Measurements from ENCODE around the gene GPR78. TPM values are rescaled to one million over a fixed set of nuclear protein-coding genes. Genes with fewer than 3 reads are reported as not detected.
"Not testable (repeated sequence)": the region's sequence is repeated elsewhere in the genome, so short reads cannot be mapped to it uniquely, and the experiment has no call there.

GPR78 gene
- total RNA-seq, 2 experiments from 2014 or later: 0.08 to 0.13 TPM

DNA sequence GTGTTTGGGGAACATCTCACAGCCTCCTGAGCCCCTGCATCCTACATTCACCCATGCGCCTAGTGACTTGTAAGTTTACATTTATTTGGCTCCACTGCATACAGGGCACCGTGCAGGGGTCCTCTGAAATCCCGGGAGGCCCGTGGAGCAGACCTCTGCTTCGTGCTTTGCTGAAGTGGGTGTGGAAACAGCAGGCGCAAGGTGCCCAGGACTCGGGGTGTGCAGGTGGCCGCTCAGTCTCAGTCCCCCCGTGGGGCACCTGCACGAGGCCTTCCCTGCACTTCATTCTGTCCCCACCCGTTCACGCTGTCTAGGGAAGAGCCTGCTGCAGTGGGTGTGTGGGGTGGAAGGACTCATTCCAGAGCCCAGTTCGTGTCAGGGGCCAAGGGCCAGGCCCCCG is 40.9 kb downstream of the GPR78 start:
- POLR2A ChIA-PET; H3K27me3 Mint-ChIP-seq; H3K4me1 Mint-ChIP-seq; DNase-seq; CTCF ChIA-PET; H3K9me3 Mint-ChIP-seq; H3K27ac Mint-ChIP-seq; H3K36me3 Mint-ChIP-seq (ENCODE audit: low read depth); H3K4me3 Mint-ChIP-seq: not testable (repeated sequence)

GRCh38 chr4:8624601-8625272 is 44.5 kb downstream of the GPR78 start:
- H3K4me1 Mint-ChIP-seq; DNase-seq; H3K27me3 Mint-ChIP-seq; H3K4me3 Mint-ChIP-seq; H3K27ac Mint-ChIP-seq; CTCF ChIA-PET; POLR2A ChIA-PET; H3K9me3 Mint-ChIP-seq; H3K36me3 Mint-ChIP-seq (ENCODE audit: low read depth): not testable (repeated sequence)

DNA sequence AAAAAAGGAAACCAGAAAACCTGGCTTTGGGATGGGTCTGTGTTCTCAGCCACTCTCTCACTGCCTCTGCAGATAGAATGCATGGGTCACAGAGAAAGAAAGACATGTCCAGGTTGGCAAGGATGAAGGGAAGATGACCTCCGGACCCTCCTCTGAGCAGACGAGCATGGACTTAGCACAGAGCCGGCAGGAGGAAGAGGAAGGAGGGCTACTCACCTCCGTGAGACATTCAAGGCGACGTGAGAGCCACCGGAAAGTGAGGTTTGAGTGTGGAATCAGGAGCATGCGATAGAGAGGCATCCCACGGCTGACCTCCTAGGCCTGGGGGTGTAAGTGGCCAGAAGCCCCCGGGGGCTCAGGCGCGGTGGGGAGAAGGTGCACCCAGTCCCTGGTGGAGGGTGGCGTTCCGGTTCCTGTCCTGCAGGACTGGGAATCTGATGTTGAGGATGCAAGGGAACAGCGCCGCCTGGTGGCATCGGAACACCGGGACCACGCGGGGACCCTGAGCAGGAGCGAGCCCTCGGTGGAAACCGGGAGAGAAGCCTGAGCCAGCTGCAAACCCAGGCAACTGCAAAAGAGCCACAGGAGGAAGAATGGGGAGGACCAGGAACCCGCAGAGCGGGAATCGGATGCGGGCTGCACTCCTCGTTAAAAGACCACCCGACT is 50.2 kb downstream of the GPR78 start:
- H3K27me3 Mint-ChIP-seq; H3K4me1 Mint-ChIP-seq; H3K4me3 Mint-ChIP-seq; POLR2A ChIA-PET; CTCF ChIA-PET; H3K27ac Mint-ChIP-seq; H3K36me3 Mint-ChIP-seq (ENCODE audit: low read depth); H3K9me3 Mint-ChIP-seq; DNase-seq: not testable (repeated sequence)

- H3K27ac Mint-ChIP-seq; H3K36me3 Mint-ChIP-seq (ENCODE audit: low read depth); H3K27me3 Mint-ChIP-seq; DNase-seq; POLR2A ChIA-PET; CTCF ChIA-PET; H3K4me1 Mint-ChIP-seq; H3K4me3 Mint-ChIP-seq; H3K9me3 Mint-ChIP-seq: not testable (repeated sequence)
Observed at GRCh38 chr4:8631896-8632295, 51.7 kb downstream of the GPR78 start.

GRCh38 chr4:8634773-8635172 is 54.6 kb downstream of the GPR78 start:
- H3K27ac Mint-ChIP-seq; CTCF ChIA-PET; H3K36me3 Mint-ChIP-seq (ENCODE audit: low read depth); H3K4me1 Mint-ChIP-seq; H3K27me3 Mint-ChIP-seq; DNase-seq; H3K4me3 Mint-ChIP-seq; H3K9me3 Mint-ChIP-seq; POLR2A ChIA-PET: not testable (repeated sequence)

GRCh38 chr4:8635897-8636554 is 55.8 kb downstream of the GPR78 start:
- POLR2A ChIA-PET; H3K9me3 Mint-ChIP-seq; H3K4me1 Mint-ChIP-seq; H3K27ac Mint-ChIP-seq; H3K4me3 Mint-ChIP-seq; H3K36me3 Mint-ChIP-seq (ENCODE audit: low read depth); CTCF ChIA-PET; DNase-seq; H3K27me3 Mint-ChIP-seq: not testable (repeated sequence)

Other genes starting within 250 kb of the GPR78 start
- 10 to 100 TPM; 16.8 to 17.7 TPM for gene ACOX3, start 139.7 kb upstream of the GPR78 start, total RNA-seq
- gene TRMT44, start 139.6 kb upstream of the GPR78 start, total RNA-seq: 10 to 100 TPM; 15.7 to 17.8 TPM
- gene CPZ, start 12.4 kb downstream of the GPR78 start, total RNA-seq: under 1 TPM; 0.48 to 0.75 TPM